Endothelial cell of umbilical vein (primary cell): Measurements from ENCODE around the gene SPTBN5.

ENCODE experiments used
- CTCF ChIP-seq, 2 donors: IDR thresholded peaks; 1 replicate in 1 of 2; 2 replicates in 1 of 2; pipeline ENCODE4 v1.5.1; 2011; ENCODE audit warnings: low read length in 2 of 2, mild to moderate bottlenecking in 2 of 2, moderate library complexity in 2 of 2, control low read depth in 1 of 2, inconsistent platforms in 1 of 2, low read depth in 1 of 2; ENCODE audit not compliant: insufficient read depth in 1 of 2; ENCODE audit errors: extremely low read depth in 1 of 2
- EZH2 ChIP-seq: IDR thresholded peaks from 2 replicates; pipeline ENCODE4 v1.6.1; 2012; ENCODE audit warnings: borderline replicate concordance, low read depth, mild to moderate bottlenecking, moderate library complexity, low read length, inconsistent platforms; ENCODE audit not compliant: severe bottlenecking
- POLR2AphosphoS5 ChIP-seq: IDR thresholded peaks from 2 replicates; pipeline ENCODE4 v1.6.1; 2012; ENCODE audit warnings: low read depth, mild to moderate bottlenecking, control low read depth, low read length, moderate library complexity; ENCODE audit not compliant: insufficient read depth

- TF ChIP-seq CTCF (IDR thresholded peaks at IDR 0.05; ENCODE audit: extremely low read depth in 1 of 2, insufficient read depth in 1 of 2, low read depth in 1 of 2, low read length in 2 of 2) (no peak), EZH2 (no peak), POLR2AphosphoS5 (no peak)
Observed at GRCh38 chr15:41869770-41870688, 23.8 kb downstream of the SPTBN5 start.
